Measurements from ENCODE around the gene RASSF5.

Gene RASSF5

GRCh38 chr1:206518206-206518605 is 10.9 kb downstream of the RASSF5 start:
- no peak for DNase-seq

GRCh38 chr1:206518743-206519142 is 11.4 kb downstream of the RASSF5 start:
- no peak for DNase-seq

DNA sequence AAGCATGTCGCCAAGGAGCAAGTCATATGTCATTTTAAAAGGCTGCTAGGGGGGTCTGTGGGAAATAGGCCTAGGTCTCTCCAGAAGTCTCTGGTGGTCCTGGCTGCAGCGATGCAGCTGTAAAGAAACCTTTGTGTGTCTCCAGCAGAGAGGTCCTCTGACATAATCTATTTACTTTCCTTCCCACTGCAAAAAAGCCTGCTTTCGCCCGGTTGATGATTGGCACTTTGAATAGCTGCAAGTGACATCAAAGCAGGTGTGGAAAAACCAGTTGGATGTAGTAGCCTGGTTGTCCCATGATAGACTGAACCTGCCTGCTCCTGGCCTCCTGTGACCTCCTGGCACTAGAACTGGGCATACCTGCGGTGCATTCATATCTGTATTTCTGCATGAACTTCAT is 13.8 kb downstream of the RASSF5 start:
- no peak for DNase-seq

GRCh38 chr1:206521694-206522402 is 14.5 kb downstream of the RASSF5 start:
- DNase-seq = no peak

DNA sequence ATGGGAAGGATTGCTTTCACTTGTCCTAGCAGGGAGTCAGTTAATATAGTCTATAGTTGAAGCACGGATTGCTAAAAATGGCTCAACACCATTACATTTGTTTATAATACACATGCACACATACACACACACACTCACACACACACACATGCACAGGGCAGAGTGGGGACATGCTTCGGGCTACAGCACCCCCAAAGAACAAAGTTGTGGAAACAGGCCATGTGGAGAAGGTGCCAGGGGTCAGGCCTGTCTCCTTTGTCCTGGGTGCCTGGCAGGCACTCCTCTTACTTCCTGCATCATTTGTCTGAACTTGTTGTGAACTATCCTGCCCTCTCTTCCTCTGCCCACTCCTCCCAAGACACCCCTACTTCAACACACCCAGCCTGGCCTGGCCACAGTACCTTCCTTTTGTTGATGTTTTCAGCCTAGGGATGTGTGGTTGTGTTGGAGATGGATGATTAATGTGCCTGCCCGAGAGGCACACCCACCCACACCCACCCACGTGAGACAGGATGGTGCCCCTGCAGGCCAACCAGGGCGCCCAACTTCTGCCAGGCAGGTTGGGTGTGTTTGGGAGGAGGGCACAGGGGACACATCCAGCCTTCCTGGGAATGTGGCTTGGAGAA is 17.5 kb downstream of the RASSF5 start:
- no peak for DNase-seq

- no peak for DNase-seq
Measured at GRCh38 chr1:206526064-206526911, 19.0 kb downstream of the RASSF5 start.

- no peak for DNase-seq
Measured at GRCh38 chr1:206529425-206529824, 22.1 kb downstream of the RASSF5 start.

DNA sequence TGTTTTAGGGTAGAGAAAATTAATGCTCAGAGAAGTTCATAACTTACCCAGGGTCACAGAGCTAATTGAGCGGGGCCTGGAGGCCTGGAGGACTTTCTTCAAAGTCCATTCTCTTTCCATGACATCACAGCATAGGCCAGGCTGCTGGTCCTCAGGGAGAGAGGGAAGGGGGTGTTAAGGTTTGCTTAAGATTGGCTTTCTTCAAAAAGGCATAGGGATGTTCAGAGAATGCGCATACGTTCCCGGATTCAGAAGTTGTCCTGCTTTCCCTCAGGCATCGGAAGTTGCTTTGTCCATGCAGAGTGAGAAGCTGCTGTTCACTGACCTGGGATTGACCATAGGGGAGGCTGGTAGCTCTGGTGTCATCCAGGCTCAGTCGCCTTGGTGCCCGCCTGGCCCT is 25.0 kb downstream of the RASSF5 start:
- DNase-seq = no peak

- DNase-seq = no peak
Measured at GRCh38 chr1:206534552-206534951, 27.2 kb downstream of the RASSF5 start.

- DNase-seq = no peak
Measured at GRCh38 chr1:206535853-206536188, 28.5 kb downstream of the RASSF5 start.

- DNase-seq = no peak
Measured at GRCh38 chr1:206537141-206537540, 29.8 kb downstream of the RASSF5 start.

- DNase-seq = no peak
Measured at GRCh38 chr1:206538086-206538770, 30.9 kb downstream of the RASSF5 start.

DNA sequence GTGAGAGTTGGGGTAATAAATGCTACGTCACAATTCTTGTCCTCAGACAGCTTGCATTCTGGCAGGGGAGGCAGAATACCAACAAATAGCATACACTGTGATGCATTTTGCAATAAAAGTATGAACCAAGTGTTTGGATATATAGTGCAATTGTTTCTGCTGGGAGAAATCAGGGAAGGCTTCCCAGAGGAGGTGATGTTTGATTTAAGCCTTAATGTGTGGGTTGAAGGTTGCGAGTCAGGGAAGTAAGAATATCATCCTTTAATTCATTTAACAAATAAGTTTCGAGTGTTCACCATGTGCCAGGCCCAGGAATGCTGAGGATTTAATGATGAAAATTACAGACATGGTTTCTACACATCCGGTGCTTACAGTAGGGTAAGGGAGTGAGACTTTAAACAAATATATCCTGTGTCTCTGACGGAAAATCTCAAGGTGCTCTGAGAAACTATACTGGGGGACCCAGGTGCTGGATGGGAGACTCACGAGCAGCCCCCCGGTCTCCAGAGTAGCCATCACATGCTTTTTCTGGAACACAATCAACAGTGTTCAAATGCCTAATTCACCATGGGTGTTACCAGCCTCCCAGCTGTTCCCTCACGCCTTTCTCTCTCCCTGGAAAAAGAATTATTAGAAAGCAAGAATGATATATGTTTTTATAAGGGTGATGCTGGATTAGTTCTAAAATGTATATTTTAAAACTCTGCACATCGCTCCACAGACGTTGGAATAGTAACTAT is 31.7 kb downstream of the RASSF5 start:
- DNase-seq = no peak

- no peak for DNase-seq
Measured at GRCh38 chr1:206540044-206540780, 32.9 kb downstream of the RASSF5 start.

- DNase-seq = no peak
Measured at GRCh38 chr1:206541236-206541833, 34.0 kb downstream of the RASSF5 start.

DNA sequence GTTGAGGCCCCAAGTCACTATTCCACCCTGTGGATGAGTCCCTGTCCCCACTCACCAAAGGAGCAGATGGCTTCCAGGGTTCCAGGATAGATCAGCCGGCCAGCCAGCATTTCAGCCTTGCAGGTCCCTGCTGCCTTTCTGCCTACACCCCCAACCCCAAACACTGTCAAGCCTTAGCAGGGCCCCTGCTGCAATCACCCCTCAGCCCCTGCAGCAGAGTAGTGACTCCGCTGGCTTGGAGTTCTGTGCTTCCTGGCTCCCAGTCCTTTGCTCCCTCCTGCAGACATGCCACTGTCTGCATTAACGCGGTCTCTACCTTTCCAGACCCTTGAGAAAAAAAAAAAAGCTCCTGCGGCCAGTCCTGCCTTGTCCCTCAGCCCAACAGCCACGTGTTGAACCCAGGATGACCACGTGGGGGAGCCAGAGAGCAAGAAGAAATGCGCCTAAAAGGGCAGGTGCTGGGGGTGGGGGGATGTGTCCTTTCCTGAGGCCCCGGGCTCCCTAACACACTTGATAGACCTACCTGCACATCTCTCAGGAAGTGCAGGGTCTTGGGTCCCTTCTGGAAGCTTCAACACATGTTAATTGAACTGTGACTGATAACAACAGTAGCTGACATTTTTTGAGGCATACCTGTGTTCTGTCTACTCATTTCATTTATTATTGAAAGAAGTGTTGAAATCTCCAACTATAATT is 37.4 kb downstream of the RASSF5 start:
- peak; percentile 97 for DNase-seq

GRCh38 chr1:206545351-206545750 is 38.0 kb downstream of the RASSF5 start:
- no peak for DNase-seq

DNA sequence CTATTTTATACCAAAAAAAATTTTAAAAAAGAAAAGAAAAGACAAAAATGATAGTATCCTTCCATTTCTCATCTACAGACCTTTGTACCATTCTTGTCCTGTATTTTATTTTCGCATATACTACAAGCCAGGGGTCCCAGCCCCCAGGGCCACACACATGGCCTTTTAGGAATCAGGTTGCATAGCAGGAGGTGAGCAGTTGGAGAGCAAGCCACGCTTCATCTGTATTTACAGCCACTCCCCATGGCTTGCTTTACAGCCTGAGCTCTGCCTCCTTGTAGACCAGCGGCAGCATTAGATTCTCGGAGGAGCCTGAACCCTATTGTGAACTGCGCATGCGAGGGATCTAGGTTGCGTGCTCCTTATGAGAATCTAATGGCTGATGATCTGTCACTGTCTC is 39.8 kb downstream of the RASSF5 start:
- DNase-seq = no peak

GRCh38 chr1:206550446-206550845 is 43.1 kb downstream of the RASSF5 start:
- no peak for DNase-seq

GRCh38 chr1:206551296-206551985 is 44.1 kb downstream of the RASSF5 start:
- DNase-seq = no peak
